HuH-7 (cell line): ENCODE data around the gene CFAP97D2.
"Not testable (repeated sequence)": the region's sequence is repeated elsewhere in the genome, so short reads cannot be mapped to it uniquely, and the experiment has no call there.

Experiments
- DNase-seq: peaks from one replicate; pipeline ENCODE4 v3.0.0; 2011; ENCODE audit warnings: low spot score

Gene CFAP97D2

GRCh38 chr13:114143806-114144605 lies 35.1 kb upstream of the CFAP97D2 start:
- peak; percentile 83 for DNase-seq

- DNase-seq: no peak
Observed at GRCh38 chr13:114144606-114145244, 34.3 kb upstream of the CFAP97D2 start.

- DNase-seq: no peak
Observed at GRCh38 chr13:114145256-114145655, 33.8 kb upstream of the CFAP97D2 start.

- DNase-seq: no peak
Observed at GRCh38 chr13:114145722-114146121, 33.3 kb upstream of the CFAP97D2 start.

GRCh38 chr13:114146173-114146572 lies 32.9 kb upstream of the CFAP97D2 start:
- DNase-seq: no peak

GRCh38 chr13:114146629-114147028 lies 32.4 kb upstream of the CFAP97D2 start:
- peak; percentile 58 for DNase-seq

GRCh38 chr13:114147803-114148520 lies 31.1 kb upstream of the CFAP97D2 start:
- DNase-seq: no peak

- no peak for DNase-seq
Observed at GRCh38 chr13:114148521-114148855, 30.6 kb upstream of the CFAP97D2 start.

- not testable (repeated sequence) for DNase-seq
Observed at GRCh38 chr13:114148886-114149285, 30.2 kb upstream of the CFAP97D2 start.

- DNase-seq: no peak
Observed at GRCh38 chr13:114149774-114150740, 29.0 kb upstream of the CFAP97D2 start.

- no peak for DNase-seq
Observed at GRCh38 chr13:114151031-114151430, 28.0 kb upstream of the CFAP97D2 start.

- DNase-seq: no peak
Observed at GRCh38 chr13:114151565-114152284, 27.3 kb upstream of the CFAP97D2 start.

GRCh38 chr13:114152285-114152645 lies 26.8 kb upstream of the CFAP97D2 start:
- DNase-seq: no peak

- no peak for DNase-seq
Observed at GRCh38 chr13:114152831-114153371, 26.2 kb upstream of the CFAP97D2 start.

GRCh38 chr13:114153485-114154080 lies 25.5 kb upstream of the CFAP97D2 start:
- DNase-seq: no peak

- no peak for DNase-seq
Observed at GRCh38 chr13:114154476-114154875, 24.6 kb upstream of the CFAP97D2 start.

- DNase-seq: no peak
Observed at GRCh38 chr13:114155320-114155719, 23.7 kb upstream of the CFAP97D2 start.

- DNase-seq: no peak
Observed at GRCh38 chr13:114155926-114156883, 22.9 kb upstream of the CFAP97D2 start.

GRCh38 chr13:114157869-114158495 lies 21.1 kb upstream of the CFAP97D2 start:
- DNase-seq: no peak
